Measurements from ENCODE around the gene PHF14. TPM values are rescaled to one million over a fixed set of nuclear protein-coding genes. Genes with fewer than 3 reads are reported as not detected.

Gene PHF14
- total RNA-seq, 2 donors from 2014 or later: 13.0 to 14.3 TPM

- no peaks in the 10 kb centered on the region for H3K36me3 ChIP-seq
- peak overlapping the region; percentile 33 to 46 for H3K4me3 ChIP-seq
- no peaks in the 10 kb centered on the region for H3K27me3 ChIP-seq
- H3K27ac ChIP-seq: peak overlapping the region; percentile 20 to 23
- no peaks in the 10 kb centered on the region for H3K9me3 ChIP-seq
- no peak for TF ChIP-seq CTCF (IDR thresholded peaks at IDR 0.05)
- no peak for DNase-seq (ENCODE audit: low spot score)
- H3K4me1 ChIP-seq: peaks cover 0 to 13% of the 10 kb centered on the region in 2 donors
These were observed 219.6 kb downstream of the PHF14 start for GRCh38 chr7:11193131-11193867.

GRCh38 chr7:11193888-11194287 lies 220.2 kb downstream of the PHF14 start:
- Histone ChIP-seq H3K4me1 (peaks cover 0 to 13% of the 10 kb centered on the region in 2 donors), H3K27me3 (no peaks in the 10 kb centered on the region), H3K9me3 (no peaks in the 10 kb centered on the region), H3K27ac (peak overlapping the region in 1 of 2 donors; percentile 15), H3K4me3 (peak overlapping the region; percentile 33 to 46), H3K36me3 (no peaks in the 10 kb centered on the region)
- no peak for DNase-seq (ENCODE audit: low spot score)
- no peak for TF ChIP-seq CTCF (IDR thresholded peaks at IDR 0.05)

- Histone ChIP-seq H3K9me3 (no peaks in the 10 kb centered on the region), H3K27me3 (no peaks in the 10 kb centered on the region), H3K27ac (peak overlapping the region in 1 of 2 donors; percentile 27), H3K4me1 (peaks cover 0 to 13% of the 10 kb centered on the region in 2 donors), H3K4me3 (no peak overlapping the region), H3K36me3 (no peaks in the 10 kb centered on the region)
- TF ChIP-seq CTCF (IDR thresholded peaks at IDR 0.05): no peak
- DNase-seq (ENCODE audit: low spot score): no peak
These were observed 220.8 kb downstream of the PHF14 start for GRCh38 chr7:11194492-11194891.

- TF ChIP-seq CTCF (IDR thresholded peaks at IDR 0.05): no peak
- no peaks in the 10 kb centered on the region for H3K9me3 ChIP-seq
- no peak overlapping the region for H3K4me3 ChIP-seq
- DNase-seq (ENCODE audit: low spot score): no peak
- H3K27ac ChIP-seq: no peak overlapping the region
- H3K36me3 ChIP-seq: no peaks in the 10 kb centered on the region
- H3K4me1 ChIP-seq: peaks cover 0 to 13% of the 10 kb centered on the region in 2 donors
- no peaks in the 10 kb centered on the region for H3K27me3 ChIP-seq
These were observed 221.8 kb downstream of the PHF14 start for GRCh38 chr7:11195502-11195901.

GRCh38 chr7:11196143-11196542 lies 222.5 kb downstream of the PHF14 start:
- Histone ChIP-seq H3K4me3 (no peak overlapping the region), H3K4me1 (peaks cover 0 to 13% of the 10 kb centered on the region in 2 donors), H3K27me3 (no peaks in the 10 kb centered on the region), H3K27ac (no peak overlapping the region), H3K36me3 (no peaks in the 10 kb centered on the region), H3K9me3 (no peaks in the 10 kb centered on the region)
- no peak for TF ChIP-seq CTCF (IDR thresholded peaks at IDR 0.05)
- no peak for DNase-seq (ENCODE audit: low spot score)

- no peak overlapping the region for H3K27ac ChIP-seq
- TF ChIP-seq CTCF (IDR thresholded peaks at IDR 0.05): no peak
- H3K27me3 ChIP-seq: no peaks in the 10 kb centered on the region
- no peaks in the 10 kb centered on the region for H3K36me3 ChIP-seq
- DNase-seq (ENCODE audit: low spot score): no peak
- no peaks in the 10 kb centered on the region for H3K4me1 ChIP-seq
- no peak overlapping the region for H3K4me3 ChIP-seq
- no peaks in the 10 kb centered on the region for H3K9me3 ChIP-seq
These were observed 229.6 kb downstream of the PHF14 start for GRCh38 chr7:11203224-11203623.
